Skeletal muscle cell (primary cell): ENCODE results near the gene VWA3B.
"Not testable (repeated sequence)": the region's sequence is repeated elsewhere in the genome, so short reads cannot be mapped to it uniquely, and the experiment has no call there.

Source experiments
- DNase-seq: peaks from one replicate; pipeline ENCODE4 v3.0.0-alpha.2; 2010; ENCODE audit warnings: low read depth
- H3K4me3 ChIP-seq: 2 replicates; pipeline ENCODE4 v1.5.1; 2011; ENCODE audit warnings: low read depth, mild to moderate bottlenecking, control low read depth, low read length, moderate library complexity

Gene VWA3B

GRCh38 chr2:98086491-98087446, at the start of gene VWA3B:
VWA3B (plus strand) TSS chr2:98087167; CDS start chr2:98093093, 5,926 bp downstream.
- DNase-seq, result no peak
- H3K4me3 ChIP-seq, result peak within 1 kb of the TSS; percentile 52

GRCh38 chr2:98037206-98037605, 49.8 kb upstream of the VWA3B start:
- DNase-seq, result no peak
- no peak overlapping the region for H3K4me3 ChIP-seq

GRCh38 chr2:98037666-98038336, 49.2 kb upstream of the VWA3B start:
- DNase-seq, result no peak
- no peak overlapping the region for H3K4me3 ChIP-seq

- no peak for DNase-seq
Measured at GRCh38 chr2:98039085-98039756, 47.7 kb upstream of the VWA3B start.

GRCh38 chr2:98040331-98040939, 46.5 kb upstream of the VWA3B start:
- DNase-seq, result no peak
- no peak overlapping the region for H3K4me3 ChIP-seq

More at GRCh38 chr2:98039085-98039756, 47.7 kb upstream of the VWA3B start:
- H3K4me3 ChIP-seq, result no peak overlapping the region

- DNase-seq, result no peak
- no peak overlapping the region for H3K4me3 ChIP-seq
Measured at GRCh38 chr2:98043101-98043500, 43.9 kb upstream of the VWA3B start.

- not testable (repeated sequence) for H3K4me3 ChIP-seq, DNase-seq
Measured at GRCh38 chr2:98044730-98045129, 42.2 kb upstream of the VWA3B start.

GRCh38 chr2:98050070-98050469, 36.9 kb upstream of the VWA3B start:
- DNase-seq, result no peak
- no peak overlapping the region for H3K4me3 ChIP-seq

GRCh38 chr2:98058191-98058975, 28.6 kb upstream of the VWA3B start:
- no peak overlapping the region for H3K4me3 ChIP-seq

GRCh38 chr2:98060277-98060676, 26.7 kb upstream of the VWA3B start:
- H3K4me3 ChIP-seq, result no peak overlapping the region
- DNase-seq, result no peak

More at GRCh38 chr2:98058191-98058975, 28.6 kb upstream of the VWA3B start:
- no peak for DNase-seq

- H3K4me3 ChIP-seq, result no peak overlapping the region
- no peak for DNase-seq
Measured at GRCh38 chr2:98063291-98063854, 23.6 kb upstream of the VWA3B start.

- no peak overlapping the region for H3K4me3 ChIP-seq
- no peak for DNase-seq
Measured at GRCh38 chr2:98065808-98066207, 21.2 kb upstream of the VWA3B start.

- no peak for DNase-seq
- no peak overlapping the region for H3K4me3 ChIP-seq
Measured at GRCh38 chr2:98067160-98067559, 19.8 kb upstream of the VWA3B start.

- no peak overlapping the region for H3K4me3 ChIP-seq
- DNase-seq, result no peak
Measured at GRCh38 chr2:98070081-98070480, 16.9 kb upstream of the VWA3B start.

- no peak overlapping the region for H3K4me3 ChIP-seq
- DNase-seq, result no peak
Measured at GRCh38 chr2:98072442-98072841, 14.5 kb upstream of the VWA3B start.

GRCh38 chr2:98078701-98079100, 8.3 kb upstream of the VWA3B start:
- no peak for DNase-seq

GRCh38 chr2:98084151-98084868, 2.7 kb upstream of the VWA3B start:
- DNase-seq, result no peak

More at GRCh38 chr2:98078701-98079100, 8.3 kb upstream of the VWA3B start:
- H3K4me3 ChIP-seq, result no peak overlapping the region

GRCh38 chr2:98084869-98085238, 2.1 kb upstream of the VWA3B start:
- no peak overlapping the region for H3K4me3 ChIP-seq
- no peak for DNase-seq

More at GRCh38 chr2:98084151-98084868, 2.7 kb upstream of the VWA3B start:
- no peak overlapping the region for H3K4me3 ChIP-seq
